Prostate gland (tissue), 2 donors: Measurements from ENCODE around the gene DHX38.

Experiments
- POLR2A ChIP-seq: fragments of 450-650 bp; IDR thresholded peaks from one replicate; pipeline ENCODE4 v1.6.1; 2016; ENCODE audit warnings: antibody characterized with exemption, mild to moderate bottlenecking
- POLR2AphosphoS5 ChIP-seq: sonication (generic); formaldehyde crosslinking; IDR thresholded peaks from one replicate; pipeline ENCODE4 v1.6.1; 2017; ENCODE audit warnings: antibody characterized with exemption
- TF ChIP-seq, protein P1 (sequence below), 4 experiments: fragments of 200-600 bp in 2 of 4; fragments of 450-650 bp in 2 of 4; sonication (generic) in 2 of 4; IDR thresholded peaks; 1 replicate in 3 of 4; 2 replicates in 1 of 4; pipeline ENCODE4 v1.5.1; 2016 to 2019; ENCODE audit warnings: antibody characterized with exemption in 4 of 4, mild to moderate bottlenecking in 2 of 4, moderate library complexity in 2 of 4

GRCh38 chr16:72101195-72101594 is 7.5 kb downstream of the DHX38 start:
- TF ChIP-seq, protein P1, sequence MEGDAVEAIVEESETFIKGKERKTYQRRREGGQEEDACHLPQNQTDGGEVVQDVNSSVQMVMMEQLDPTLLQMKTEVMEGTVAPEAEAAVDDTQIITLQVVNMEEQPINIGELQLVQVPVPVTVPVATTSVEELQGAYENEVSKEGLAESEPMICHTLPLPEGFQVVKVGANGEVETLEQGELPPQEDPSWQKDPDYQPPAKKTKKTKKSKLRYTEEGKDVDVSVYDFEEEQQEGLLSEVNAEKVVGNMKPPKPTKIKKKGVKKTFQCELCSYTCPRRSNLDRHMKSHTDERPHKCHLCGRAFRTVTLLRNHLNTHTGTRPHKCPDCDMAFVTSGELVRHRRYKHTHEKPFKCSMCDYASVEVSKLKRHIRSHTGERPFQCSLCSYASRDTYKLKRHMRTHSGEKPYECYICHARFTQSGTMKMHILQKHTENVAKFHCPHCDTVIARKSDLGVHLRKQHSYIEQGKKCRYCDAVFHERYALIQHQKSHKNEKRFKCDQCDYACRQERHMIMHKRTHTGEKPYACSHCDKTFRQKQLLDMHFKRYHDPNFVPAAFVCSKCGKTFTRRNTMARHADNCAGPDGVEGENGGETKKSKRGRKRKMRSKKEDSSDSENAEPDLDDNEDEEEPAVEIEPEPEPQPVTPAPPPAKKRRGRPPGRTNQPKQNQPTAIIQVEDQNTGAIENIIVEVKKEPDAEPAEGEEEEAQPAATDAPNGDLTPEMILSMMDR (IDR thresholded peaks at IDR 0.05): no peak
- TF ChIP-seq POLR2A (no peak), POLR2AphosphoS5 (no peak)
